SH-SY5Y (cell line): ENCODE measurements around the gene SLC6A11.

ENCODE experiments used
- GATA2 ChIP-seq: IDR thresholded peaks from 2 replicates; pipeline ENCODE4 v1.6.1; 2011; ENCODE audit warnings: mild to moderate bottlenecking, low read depth, low read length
- GATA3 ChIP-seq: IDR thresholded peaks from 2 replicates; pipeline ENCODE4 v1.6.1; 2011; ENCODE audit warnings: low read depth, mild to moderate bottlenecking, low read length, moderate library complexity

DNA sequence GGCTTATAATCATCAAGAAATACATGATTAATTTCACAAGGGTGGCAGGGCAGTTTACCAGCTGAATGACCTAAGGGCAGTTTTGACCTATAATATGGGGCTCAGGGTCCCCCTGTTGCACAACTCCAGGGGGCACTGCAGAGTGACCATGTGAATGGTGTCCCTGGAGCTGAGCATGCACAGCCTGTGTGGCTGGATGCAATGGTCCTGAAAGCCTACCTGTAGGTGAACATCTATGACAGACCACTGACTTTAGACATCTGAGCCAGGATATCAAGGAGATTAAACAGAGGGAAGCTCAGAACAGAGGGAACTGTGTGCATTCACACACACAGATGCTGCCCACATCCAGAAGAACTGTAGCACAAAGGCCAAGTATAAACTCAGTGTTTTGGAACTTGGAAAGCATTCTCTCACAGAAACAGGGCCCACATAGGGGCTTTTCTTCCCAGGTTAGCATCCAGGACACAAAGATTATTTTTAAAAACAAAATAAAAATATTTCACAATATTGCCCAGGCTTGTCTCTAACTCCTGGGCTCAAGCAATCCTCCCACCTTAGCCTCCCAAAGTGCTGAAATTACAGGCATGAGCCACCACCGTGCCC lies 7.8 kb upstream of the SLC6A11 start:
- no peak for TF ChIP-seq GATA2
- no peak for TF ChIP-seq GATA3
